Neutrophil (primary cell): ENCODE data around the gene KRT4.

Source experiments
- H3K27ac ChIP-seq: fragments of 200-600 bp; sonication (generic); 2 replicates; pipeline ENCODE4 v1.5.1; 2016; ENCODE audit warnings: mild to moderate bottlenecking, moderate library complexity
- H3K27me3 ChIP-seq: fragments of 200-600 bp; sonication (generic); 2 replicates; pipeline ENCODE4 v1.6.0; 2016; ENCODE audit warnings: mild to moderate bottlenecking
- H3K36me3 ChIP-seq: fragments of 200-600 bp; sonication (generic); 2 replicates; pipeline ENCODE4 v1.5.1; 2017
- H3K4me1 ChIP-seq, 2 experiments: fragments of 200-600 bp in 1 of 2; sonication (generic) in 1 of 2; 1 replicate in 1 of 2; 2 replicates in 1 of 2; pipeline versions ENCODE4 v1.5.1 to v1.6.1; 2013 to 2016; ENCODE audit warnings: low read depth in 1 of 2, low read length in 1 of 2, mild to moderate bottlenecking in 1 of 2, moderate library complexity in 1 of 2; ENCODE audit not compliant: control insufficient read depth in 1 of 2, insufficient read depth in 1 of 2
- H3K4me3 ChIP-seq, 2 experiments: fragments of 200-600 bp in 1 of 2; sonication (generic) in 1 of 2; 1 replicate in 1 of 2; 2 replicates in 1 of 2; pipeline ENCODE4 v1.5.1; 2013 to 2016; ENCODE audit warnings: low read depth in 1 of 2, low read length in 1 of 2, mild to moderate bottlenecking in 1 of 2, moderate library complexity in 1 of 2
- H3K9me3 ChIP-seq: fragments of 200-600 bp; sonication (generic); 2 replicates; pipeline ENCODE4 v1.5.1; 2016
- CTCF ChIP-seq: fragments of 200-600 bp; sonication (generic); IDR thresholded peaks from 2 replicates; pipeline ENCODE4 v1.5.1; 2016; ENCODE audit warnings: antibody characterized with exemption

Gene KRT4

GRCh38 chr12:52788876-52789636, 24.9 kb downstream of the KRT4 start:
- Histone ChIP-seq H3K9me3 (no peaks in the 10 kb centered on the region), H3K27me3 (peaks cover 66% of the 10 kb centered on the region), H3K27ac (no peak overlapping the region), H3K4me3 (no peak overlapping the region), H3K4me1 (no peaks in the 10 kb centered on the region), H3K36me3 (no peaks in the 10 kb centered on the region)
- no peak for TF ChIP-seq CTCF

DNA sequence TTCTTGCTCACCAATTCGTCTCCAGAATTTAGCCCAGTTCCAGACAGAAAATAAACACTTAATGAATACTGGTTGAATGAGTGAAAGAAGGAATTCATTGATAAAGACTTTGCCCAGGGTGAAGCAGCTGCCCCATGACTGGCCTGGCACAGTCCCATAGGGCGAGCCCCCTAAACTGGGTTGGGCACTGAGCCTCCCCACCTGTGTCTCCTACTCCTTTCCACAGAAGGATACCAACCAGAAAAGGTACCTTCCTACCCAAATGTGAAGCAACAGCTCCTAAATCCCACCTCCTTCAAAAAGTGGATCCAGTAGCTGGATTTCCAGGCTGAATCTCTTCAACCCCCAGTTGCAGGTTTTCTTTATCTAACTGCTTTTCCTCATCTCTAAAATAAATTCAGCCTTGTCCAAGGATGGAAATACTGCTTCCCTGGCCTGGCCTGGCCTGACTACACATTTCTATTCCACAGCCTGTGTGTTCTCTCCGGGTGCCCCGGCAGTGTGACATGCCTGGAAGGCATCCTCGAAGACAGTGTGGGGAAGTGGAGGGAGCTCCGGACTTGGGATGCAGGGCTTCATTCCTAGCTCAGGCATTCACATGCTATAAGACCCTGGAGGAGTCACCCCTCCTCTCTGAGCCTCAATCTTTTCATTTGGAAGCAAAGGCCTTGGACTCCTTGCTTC, 25.6 kb downstream of the KRT4 start:
- H3K9me3 ChIP-seq = no peaks in the 10 kb centered on the region
- peaks cover 68% of the 10 kb centered on the region for H3K27me3 ChIP-seq
- no peaks in the 10 kb centered on the region for H3K4me1 ChIP-seq
- no peak for TF ChIP-seq CTCF
- no peak overlapping the region for H3K4me3 ChIP-seq
- no peak overlapping the region for H3K27ac ChIP-seq
- H3K36me3 ChIP-seq = no peaks in the 10 kb centered on the region

GRCh38 chr12:52787324-52788191, 26.4 kb downstream of the KRT4 start:
- H3K36me3 ChIP-seq = no peaks in the 10 kb centered on the region
- H3K4me3 ChIP-seq = no peak overlapping the region
- H3K9me3 ChIP-seq = no peaks in the 10 kb centered on the region
- H3K27me3 ChIP-seq = peaks cover 68% of the 10 kb centered on the region
- no peak for TF ChIP-seq CTCF
- H3K4me1 ChIP-seq = no peaks in the 10 kb centered on the region
- H3K27ac ChIP-seq = no peak overlapping the region

DNA sequence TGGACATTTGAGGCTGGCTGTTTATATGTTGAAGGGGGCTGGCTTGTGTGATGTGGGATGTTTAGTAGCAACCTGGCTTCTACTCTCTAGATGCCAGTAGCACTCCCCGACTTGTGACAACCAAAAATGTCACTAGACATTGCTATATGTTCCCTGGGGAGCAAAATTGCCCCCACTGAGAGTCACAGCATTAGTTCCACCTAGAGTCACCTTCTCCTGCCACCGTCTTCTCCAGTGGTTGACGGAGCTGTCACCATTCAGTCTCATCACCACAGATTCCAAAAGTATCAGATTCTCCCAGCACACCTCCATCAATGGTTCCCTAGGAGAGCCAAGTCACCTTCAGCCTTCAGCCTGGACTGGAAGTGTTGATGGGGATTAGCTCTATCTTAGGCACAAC, 29.0 kb downstream of the KRT4 start:
- Histone ChIP-seq H3K27ac (no peak overlapping the region), H3K36me3 (no peaks in the 10 kb centered on the region), H3K9me3 (no peaks in the 10 kb centered on the region), H3K4me1 (no peaks in the 10 kb centered on the region), H3K4me3 (no peak overlapping the region), H3K27me3 (peaks cover 69% of the 10 kb centered on the region)
- no peak for TF ChIP-seq CTCF

GRCh38 chr12:52783563-52784316, 30.2 kb downstream of the KRT4 start:
- no peak overlapping the region for H3K4me3 ChIP-seq
- no peaks in the 10 kb centered on the region for H3K4me1 ChIP-seq
- peaks cover 60% of the 10 kb centered on the region for H3K27me3 ChIP-seq
- no peaks in the 10 kb centered on the region for H3K9me3 ChIP-seq
- H3K36me3 ChIP-seq = no peaks in the 10 kb centered on the region
- no peak overlapping the region for H3K27ac ChIP-seq
- TF ChIP-seq CTCF = no peak
